GM21367 (cell line): Measurements from ENCODE around the gene ZC3H12D.

Source experiments
- ATAC-seq: cut with Tn5 transposase; IDR thresholded peaks from one replicate; pipeline ENCODE4 v1.9.1; 2021; ENCODE audit not compliant: unreplicated experiment

Gene ZC3H12D

DNA sequence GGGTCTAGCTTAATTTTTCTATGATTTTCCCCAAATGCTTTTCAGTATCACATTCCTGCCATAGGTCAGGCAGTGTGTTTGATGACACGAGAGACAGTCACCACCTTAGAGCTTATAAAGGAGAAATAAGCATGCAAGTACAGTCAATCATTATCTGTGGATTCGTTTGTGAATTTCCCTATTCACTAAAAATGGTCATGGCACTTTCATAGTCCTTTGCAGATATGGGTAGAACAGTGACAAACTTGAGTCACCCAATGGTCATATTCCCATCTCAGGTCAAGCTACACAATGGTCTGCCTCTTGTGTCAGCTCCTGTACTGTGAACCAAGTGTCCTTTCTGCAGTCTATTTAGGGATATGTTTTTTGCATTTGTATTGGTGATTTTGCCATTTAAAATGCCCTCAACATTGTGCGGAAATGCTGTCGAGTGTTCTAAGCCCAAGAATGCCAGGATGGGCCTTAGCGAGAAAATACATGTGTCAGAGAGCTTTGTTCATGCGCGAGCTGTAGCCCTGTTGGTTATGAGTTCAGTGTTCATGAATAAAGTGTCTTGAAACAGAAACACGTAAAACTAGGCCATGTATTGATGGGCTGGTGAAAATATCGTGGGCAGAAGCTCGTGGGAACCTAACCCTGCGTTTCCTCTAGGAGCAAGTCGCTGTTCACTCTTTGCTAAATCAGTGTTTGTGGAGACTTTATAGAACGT lies 65.0 kb downstream of the ZC3H12D start:
- ATAC-seq = no peak

DNA sequence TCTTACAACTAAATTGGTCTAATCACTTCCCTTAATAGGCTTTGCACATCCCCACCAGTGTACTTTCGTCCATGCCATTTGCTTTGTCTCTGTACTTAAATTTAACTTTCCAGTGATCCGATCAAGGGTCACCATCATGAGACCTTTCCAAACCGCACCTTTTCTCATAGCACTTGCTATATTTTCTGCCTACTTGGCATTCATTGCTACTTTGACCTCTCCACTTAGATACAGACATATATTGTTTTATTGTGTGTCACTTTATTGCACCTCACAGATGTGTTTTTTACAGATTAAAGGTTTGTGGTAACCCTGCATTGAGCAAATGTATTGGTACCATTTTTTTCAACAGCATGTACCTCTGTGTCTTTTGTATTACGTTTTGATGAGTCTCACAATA lies 70.0 kb downstream of the ZC3H12D start:
- ATAC-seq = no peak

DNA sequence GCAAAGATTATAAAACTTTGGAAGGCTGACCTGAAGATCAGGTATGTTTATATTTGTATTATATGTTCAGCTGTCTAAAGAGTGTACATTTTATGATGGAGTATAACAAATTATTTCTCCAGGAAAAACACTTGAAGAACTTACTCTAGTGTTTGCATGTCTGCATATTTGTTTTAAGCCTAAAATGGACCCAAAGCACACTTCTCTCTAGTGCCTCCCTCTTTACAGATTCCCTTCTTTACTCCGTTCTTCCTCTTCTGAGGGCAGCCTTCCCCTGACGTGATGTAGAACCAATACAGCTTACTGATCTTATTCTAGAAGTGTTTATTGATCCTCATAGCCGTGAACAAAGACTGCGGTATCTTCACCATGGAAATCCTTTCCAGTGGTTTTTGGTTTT lies 70.8 kb downstream of the ZC3H12D start:
- no peak for ATAC-seq

DNA sequence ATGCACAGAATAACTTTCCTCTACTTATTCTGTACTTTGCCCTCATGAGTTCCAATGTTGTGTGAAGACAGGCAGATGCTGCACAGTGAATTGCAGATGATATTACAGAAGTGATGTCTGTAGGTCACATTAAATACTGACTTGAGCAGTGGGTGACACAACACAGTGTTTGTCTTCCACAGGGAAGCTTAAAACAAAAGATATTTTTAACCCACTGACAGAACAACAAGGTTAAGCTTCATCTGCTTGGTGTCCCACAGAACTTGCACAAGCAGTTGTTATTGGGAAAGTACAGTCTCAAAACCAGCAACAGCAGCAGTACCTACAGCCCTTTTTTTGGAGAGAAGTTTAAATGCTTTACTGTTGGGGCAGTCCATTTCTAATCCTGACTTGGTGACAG lies 74.3 kb downstream of the ZC3H12D start:
- ATAC-seq = no peak

DNA sequence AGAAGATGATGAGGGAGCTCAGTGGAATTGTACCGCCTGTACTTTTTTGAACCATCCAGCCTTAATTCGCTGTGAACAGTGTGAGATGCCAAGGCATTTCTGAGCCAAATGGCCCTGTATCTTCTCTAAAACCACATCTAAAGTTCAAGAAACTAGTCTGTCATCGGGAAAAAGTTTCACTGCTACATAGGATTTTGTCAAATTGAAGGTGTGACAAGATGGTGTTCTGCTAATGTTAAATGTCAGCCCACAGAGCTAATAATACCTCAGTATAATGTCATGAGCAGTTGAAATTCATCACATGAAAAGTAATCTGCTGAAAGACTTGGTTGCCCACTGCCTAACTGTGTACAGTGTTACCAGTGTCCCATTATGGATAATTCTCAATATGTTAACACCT lies 75.2 kb downstream of the ZC3H12D start:
- no peak for ATAC-seq

- ATAC-seq = no peak
Observed at GRCh38 chr6:149405823-149406765, 78.7 kb downstream of the ZC3H12D start.

DNA sequence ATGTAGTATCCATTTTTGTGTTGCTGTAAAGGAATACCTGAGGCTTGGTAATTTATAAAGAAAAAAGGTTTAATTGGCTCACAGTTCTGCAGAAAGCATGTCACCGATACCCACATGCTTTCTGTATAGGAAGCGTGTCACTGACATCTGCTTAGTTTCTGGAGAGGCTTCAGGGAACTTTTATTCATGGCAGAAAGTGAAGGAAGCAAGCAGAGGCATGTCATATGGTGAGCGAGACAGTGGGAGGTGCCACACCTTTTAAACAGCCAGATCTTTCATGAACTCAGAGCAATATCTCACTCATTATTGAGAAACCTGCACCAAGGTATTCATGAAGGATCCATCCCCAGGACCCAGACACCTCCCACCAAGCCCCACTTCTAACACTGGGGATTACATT lies 81.3 kb downstream of the ZC3H12D start:
- no peak for ATAC-seq

- no peak for ATAC-seq
Observed at GRCh38 chr6:149400050-149400449, 84.8 kb downstream of the ZC3H12D start, which contains the start of gene SUMO4. SUMO4 (plus strand) TSS chr6:149400262; CDS start chr6:149400392, 130 bp downstream.

DNA sequence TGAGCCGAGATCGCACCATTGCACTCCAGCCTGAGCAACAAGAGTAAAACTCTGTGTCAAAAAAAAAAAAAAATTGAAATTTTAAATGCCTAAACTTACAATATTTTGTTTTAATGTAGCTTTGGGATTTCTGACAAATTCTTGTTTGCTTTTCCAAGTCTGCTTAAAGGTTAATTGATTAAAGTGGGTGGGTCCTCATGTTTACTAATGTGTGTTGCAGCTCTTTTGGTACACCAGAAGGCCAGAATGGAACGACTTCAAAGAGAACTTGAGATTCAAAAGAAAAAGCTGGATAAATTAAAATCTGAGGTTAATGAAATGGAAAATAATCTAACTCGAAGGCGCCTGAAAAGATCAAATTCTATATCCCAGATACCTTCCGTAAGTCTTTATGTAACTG lies 87.4 kb downstream of the ZC3H12D start:
- ATAC-seq = no peak
